Heart right ventricle (tissue), 16 donors: ENCODE data around the gene NFAM1. TPM values are rescaled to one million over a fixed set of nuclear protein-coding genes. Genes with fewer than 3 reads are reported as not detected.

Experiments used
- ATAC-seq, 8 donors: fragments of 200-7000 bp; cut with Tn5 transposase; one replicate each; pipeline ENCODE4 v1.9.1; 2020; ENCODE audit warnings: mild to moderate bottlenecking in 8 of 8, moderate library complexity in 8 of 8, moderate number of reproducible peaks in 1 of 8
- DNase-seq, 2 donors: peaks; one replicate each; pipeline ENCODE4 v3.0.0-alpha.2; 2020
- H3K27ac ChIP-seq, 10 donors: fragments of 200-600 bp; sonication (generic) in 2 of 10; one replicate each; pipeline versions ENCODE4 v1.5.0 to v1.8.0; 2020 to 2022; ENCODE audit warnings: mild to moderate bottlenecking in 3 of 10
- H3K27me3 ChIP-seq, 7 donors: fragments of 200-600 bp; one replicate each; pipeline ENCODE4 v1.8.0; 2021 to 2022; ENCODE audit warnings: mild to moderate bottlenecking in 2 of 7
- H3K36me3 ChIP-seq, 9 donors: fragments of 200-600 bp; sonication (generic) in 1 of 9; one replicate each; pipeline versions ENCODE4 v1.5.0 to v1.8.0; 2020 to 2022; ENCODE audit warnings: mild to moderate bottlenecking in 2 of 9
- H3K4me1 ChIP-seq, 9 donors: fragments of 200-600 bp; sonication (generic) in 1 of 9; one replicate each; pipeline versions ENCODE4 v1.5.0 to v1.8.0; 2020 to 2022; ENCODE audit warnings: mild to moderate bottlenecking in 4 of 9
- H3K4me3 ChIP-seq, 10 donors: fragments of 200-600 bp; sonication (generic) in 2 of 10; one replicate each; pipeline versions ENCODE4 v1.5.0 to v1.8.0; 2020 to 2022; ENCODE audit warnings: mild to moderate bottlenecking in 7 of 10, moderate library complexity in 2 of 10
- H3K9me3 ChIP-seq, 11 donors: fragments of 200-600 bp in 10 of 11; sonication (generic) in 2 of 11; one replicate each; pipeline versions ENCODE4 v1.5.0 to v1.8.0; 2013 to 2022; ENCODE audit warnings: mild to moderate bottlenecking in 2 of 11, control low read depth in 1 of 11, moderate library complexity in 1 of 11
- WGBS, 2 donors: extraction: QIAGEN DNeasy Blood & Tissue Kit; methylation state at CpG; one replicate each; pipeline ENCODE4 v1.1.7; 2013; ENCODE audit warnings: inconsistent platforms in 1 of 2; 5-methylcytosine and 5-hydroxymethylcytosine counted together
- intact Hi-C, 10 donors: fragments of 100-400 bp; cut with DNase I; formaldehyde crosslinking; loops; one replicate each; pipeline versions ENCODE4 v1.11.1 to v1.14.2; 2022
- polyA plus RNA-seq, 2 donors: library from polyadenylated mRNA; stranded (reverse); fragments of 200-250 nt; gene quantifications; one replicate each; pipeline ENCODE4 v1.2.3, GENCODE V29; 2013
- total RNA-seq, 10 donors: library from RNA; stranded (reverse); fragmentation: NEBNext Ultra II Directional in 3 of 10; extraction: Animal tissue kit (Norgen Biotek cat#: 25700) in 3 of 10; gene quantifications; one replicate each; pipeline versions ENCODE4 v1.2.1 to v1.2.4, GENCODE V29; 2021 to 2023
- TF ChIP-seq, protein P1 (sequence below), 9 donors: fragments of 200-600 bp; sonication (generic) in 2 of 9; IDR thresholded peaks; one replicate each; pipeline versions ENCODE4 v1.5.0 to v1.8.0; 2021 to 2022; ENCODE audit warnings: antibody characterized with exemption in 9 of 9, mild to moderate bottlenecking in 5 of 9, moderate library complexity in 1 of 9
- donor health status: Arrhythmogenic right ventricular cardiomyopathy.
- donor health status: ischemic (EF 13 %, LVEDD 7.1; RV severe dilation, severe dysfunction).
- donor health status: healthy with polysubstance abuse.
- donor health status: DM: no; HTN: yes; CAD: no.
- donor health status: DM: no; HTN: no; CAD: no.
- donor health status: ischemic (EF 25% LVEDD 6.9; RV normal size, moderate dysfunction).
- donor health status: ischemic (EF 25% LVEDD 5.7; RV mildly dilated, moderate dysfunction).
- donor health status: healthy.
- donor health status: DM: yes; HTN: yes; CAD: no.
- donor health status: Ischemic cardiomyopathy.
- donor health status: ischemic (EF 35%, LVEDD 5.7; RV mildly dilated, moderate dysfunction).
- donor health status: nonischemic (EF 11% LVEDD 7.7; RV severe dilation, severe dysfunction).
- donor health status: DM: yes; HTN: yes; CAD: no.
- donor health status: PGD.
- donor health status: ischemic (EF 29% LVEDD 5.4; RV normal size, mild dysfunction).
- donor health status: nonischemic (EF 23%, LVEDD 6.1; RV moderate dilation, normal function).

Gene NFAM1
- total and polyA plus RNA-seq, 12 donors: 0.38 to 6.4 (median 1.4) TPM

GRCh38 chr22:42461511-42461910, 29.3 kb upstream of the NFAM1 start:
- 57 to 62% methylated on average over 3 of the region's 3 CpGs for WGBS, 2 donors
- no peaks in the 10 kb centered on the region for H3K9me3 ChIP-seq
- H3K4me1 ChIP-seq: peaks cover 0 to 7% (median 0%) of the 10 kb centered on the region in 9 donors
- H3K36me3 ChIP-seq: no peaks in the 10 kb centered on the region
- DNase-seq: no peak
- TF ChIP-seq, protein P1, sequence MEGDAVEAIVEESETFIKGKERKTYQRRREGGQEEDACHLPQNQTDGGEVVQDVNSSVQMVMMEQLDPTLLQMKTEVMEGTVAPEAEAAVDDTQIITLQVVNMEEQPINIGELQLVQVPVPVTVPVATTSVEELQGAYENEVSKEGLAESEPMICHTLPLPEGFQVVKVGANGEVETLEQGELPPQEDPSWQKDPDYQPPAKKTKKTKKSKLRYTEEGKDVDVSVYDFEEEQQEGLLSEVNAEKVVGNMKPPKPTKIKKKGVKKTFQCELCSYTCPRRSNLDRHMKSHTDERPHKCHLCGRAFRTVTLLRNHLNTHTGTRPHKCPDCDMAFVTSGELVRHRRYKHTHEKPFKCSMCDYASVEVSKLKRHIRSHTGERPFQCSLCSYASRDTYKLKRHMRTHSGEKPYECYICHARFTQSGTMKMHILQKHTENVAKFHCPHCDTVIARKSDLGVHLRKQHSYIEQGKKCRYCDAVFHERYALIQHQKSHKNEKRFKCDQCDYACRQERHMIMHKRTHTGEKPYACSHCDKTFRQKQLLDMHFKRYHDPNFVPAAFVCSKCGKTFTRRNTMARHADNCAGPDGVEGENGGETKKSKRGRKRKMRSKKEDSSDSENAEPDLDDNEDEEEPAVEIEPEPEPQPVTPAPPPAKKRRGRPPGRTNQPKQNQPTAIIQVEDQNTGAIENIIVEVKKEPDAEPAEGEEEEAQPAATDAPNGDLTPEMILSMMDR (IDR thresholded peaks at IDR 0.05): no peak
- H3K27me3 ChIP-seq: peaks cover 0 to 66% (median 53%) of the 10 kb centered on the region in 7 donors
- ATAC-seq: no peak
- no peak overlapping the region for H3K27ac ChIP-seq
- no peak overlapping the region for H3K4me3 ChIP-seq
- intact Hi-C loops: no loop called here

DNA sequence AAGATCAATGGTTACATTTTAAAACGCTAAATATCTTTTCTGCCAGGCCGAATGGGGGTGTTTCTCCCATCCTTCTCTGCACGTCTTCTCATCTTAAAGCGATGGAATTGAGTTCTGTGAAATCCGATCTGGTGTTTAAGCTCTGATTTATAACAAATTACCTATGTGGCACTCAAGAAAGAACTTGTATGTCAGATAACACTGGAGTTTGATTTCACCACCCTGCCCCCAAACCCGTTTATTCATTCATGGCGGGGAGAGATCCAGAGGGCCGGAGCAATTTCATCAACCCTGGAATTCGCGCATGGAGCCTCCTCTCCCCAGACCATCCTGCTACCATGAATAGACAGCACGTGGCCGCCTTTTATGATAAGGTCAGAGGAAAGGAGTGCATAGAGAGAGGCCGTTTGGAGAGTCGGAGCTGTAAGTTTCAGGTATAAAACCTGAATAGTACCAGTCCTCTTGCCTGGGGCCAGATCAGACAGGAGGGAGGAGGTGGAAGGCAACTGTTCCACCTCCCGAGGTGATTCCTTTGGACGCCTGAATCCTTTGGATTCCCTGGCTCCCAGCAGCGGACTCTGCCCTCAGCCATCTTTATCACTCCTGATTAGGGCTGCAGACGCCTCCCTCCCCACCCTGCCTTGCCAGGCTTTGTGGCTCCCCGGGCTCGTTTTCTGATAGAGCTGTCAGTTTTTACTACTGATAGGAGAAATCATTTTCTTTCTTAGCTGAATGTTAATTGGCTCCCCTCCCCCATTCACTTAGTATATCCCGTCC, 27.3 kb upstream of the NFAM1 start:
- Histone ChIP-seq H3K9me3 (no peaks in the 10 kb centered on the region), H3K4me3 (no peak overlapping the region), H3K27me3 (peaks cover 0 to 81% (median 53%) of the 10 kb centered on the region in 7 donors), H3K36me3 (no peaks in the 10 kb centered on the region), H3K27ac (no peak overlapping the region), H3K4me1 (peaks cover 0 to 7% (median 0%) of the 10 kb centered on the region in 9 donors)
- no peak for DNase-seq
- no peak for ATAC-seq
- TF ChIP-seq, protein P1 (IDR thresholded peaks at IDR 0.05): no peak
- 17 to 18% methylated on average over 21 of the region's 21 CpGs for WGBS, 2 donors
- intact Hi-C loops: no loop called here

GRCh38 chr22:42452916-42453315, 20.7 kb upstream of the NFAM1 start:
- WGBS, 2 donors: 63 to 68% methylated on average over 6 of the region's 6 CpGs
- no peak for DNase-seq
- Histone ChIP-seq H3K4me1 (no peaks in the 10 kb centered on the region), H3K9me3 (no peaks in the 10 kb centered on the region), H3K4me3 (no peak overlapping the region), H3K27ac (no peak overlapping the region), H3K27me3 (peaks cover 0 to 41% (median 6%) of the 10 kb centered on the region in 7 donors), H3K36me3 (no peaks in the 10 kb centered on the region)
- intact Hi-C loops: no loop called here
- TF ChIP-seq, protein P1 (IDR thresholded peaks at IDR 0.05): no peak
- ATAC-seq: no peak

DNA sequence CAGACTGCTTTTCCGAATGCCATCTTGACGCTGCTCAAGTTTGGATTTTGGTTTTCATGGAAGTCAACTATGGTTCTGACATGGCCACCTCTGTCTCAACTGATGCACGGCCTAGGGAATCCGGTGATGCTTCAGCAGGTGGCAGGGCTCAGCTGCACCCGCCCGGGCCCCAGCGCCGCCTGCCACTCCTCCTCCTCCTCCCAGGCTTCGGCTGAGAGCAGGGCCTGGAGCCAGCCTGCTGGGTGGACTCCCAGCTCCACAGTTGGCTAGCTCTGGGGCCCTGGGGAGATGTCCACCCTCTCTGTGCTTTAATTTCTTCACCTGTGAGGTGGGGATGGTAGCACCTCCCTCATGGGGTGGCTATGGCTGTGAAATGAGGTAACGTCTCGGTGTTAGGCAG, 20.3 kb upstream of the NFAM1 start:
- Histone ChIP-seq H3K36me3 (no peaks in the 10 kb centered on the region), H3K4me1 (no peaks in the 10 kb centered on the region), H3K9me3 (no peaks in the 10 kb centered on the region), H3K27me3 (peaks cover 0 to 39% (median 6%) of the 10 kb centered on the region in 7 donors), H3K27ac (no peak overlapping the region), H3K4me3 (no peak overlapping the region)
- no peak for ATAC-seq
- DNase-seq: no peak
- TF ChIP-seq, protein P1 (IDR thresholded peaks at IDR 0.05): no peak
- whole genome bisulfite sequencing, 2 donors: 76 to 78% methylated on average over 11 of the region's 11 CpGs
- intact Hi-C loops: no loop called here
